ENCODE measurements around the gene GAA. TPM values are rescaled to one million over a fixed set of nuclear protein-coding genes. Genes with fewer than 3 reads are reported as not detected.
A peak's percentile ranks its signal among the peaks of the same experiment; 100 is the strongest.

The GAA gene
- total RNA-seq, 1 donor from 2014 or later, result 40.7 TPM

DNA sequence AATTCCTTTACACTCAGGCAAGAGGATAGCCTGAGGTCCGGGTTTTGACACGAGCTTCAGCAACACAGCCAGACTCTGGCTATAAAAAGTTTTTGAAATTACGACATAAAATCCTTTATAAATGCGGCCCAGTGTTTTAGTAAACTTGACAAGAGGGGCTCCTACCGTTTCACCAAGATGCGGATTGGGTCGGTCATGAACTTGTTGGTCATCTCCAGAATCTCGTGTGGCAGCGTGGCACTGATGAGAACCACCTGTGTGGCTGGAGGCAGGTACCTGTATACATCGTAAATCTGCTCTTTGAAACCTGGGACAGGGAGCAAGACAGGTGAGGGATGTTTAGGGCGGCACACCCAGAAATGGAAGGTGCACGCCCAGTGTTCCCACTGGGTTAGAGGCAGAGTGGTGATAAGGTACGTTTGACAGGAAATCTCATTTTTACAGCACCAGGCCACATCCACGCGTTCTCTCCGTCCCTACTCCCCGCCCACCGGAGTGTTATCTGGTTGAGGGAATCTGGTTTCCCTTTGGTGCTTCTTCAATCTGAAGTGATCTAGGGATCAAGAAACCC lies 37.6 kb downstream of the GAA start:
- H3K36me3 Mint-ChIP-seq, result peaks cover 27% of the 10 kb centered on the region
- TF ChIP-seq, protein P1, sequence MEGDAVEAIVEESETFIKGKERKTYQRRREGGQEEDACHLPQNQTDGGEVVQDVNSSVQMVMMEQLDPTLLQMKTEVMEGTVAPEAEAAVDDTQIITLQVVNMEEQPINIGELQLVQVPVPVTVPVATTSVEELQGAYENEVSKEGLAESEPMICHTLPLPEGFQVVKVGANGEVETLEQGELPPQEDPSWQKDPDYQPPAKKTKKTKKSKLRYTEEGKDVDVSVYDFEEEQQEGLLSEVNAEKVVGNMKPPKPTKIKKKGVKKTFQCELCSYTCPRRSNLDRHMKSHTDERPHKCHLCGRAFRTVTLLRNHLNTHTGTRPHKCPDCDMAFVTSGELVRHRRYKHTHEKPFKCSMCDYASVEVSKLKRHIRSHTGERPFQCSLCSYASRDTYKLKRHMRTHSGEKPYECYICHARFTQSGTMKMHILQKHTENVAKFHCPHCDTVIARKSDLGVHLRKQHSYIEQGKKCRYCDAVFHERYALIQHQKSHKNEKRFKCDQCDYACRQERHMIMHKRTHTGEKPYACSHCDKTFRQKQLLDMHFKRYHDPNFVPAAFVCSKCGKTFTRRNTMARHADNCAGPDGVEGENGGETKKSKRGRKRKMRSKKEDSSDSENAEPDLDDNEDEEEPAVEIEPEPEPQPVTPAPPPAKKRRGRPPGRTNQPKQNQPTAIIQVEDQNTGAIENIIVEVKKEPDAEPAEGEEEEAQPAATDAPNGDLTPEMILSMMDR (conservative IDR thresholded peaks at IDR 0.05), result no peak

DNA sequence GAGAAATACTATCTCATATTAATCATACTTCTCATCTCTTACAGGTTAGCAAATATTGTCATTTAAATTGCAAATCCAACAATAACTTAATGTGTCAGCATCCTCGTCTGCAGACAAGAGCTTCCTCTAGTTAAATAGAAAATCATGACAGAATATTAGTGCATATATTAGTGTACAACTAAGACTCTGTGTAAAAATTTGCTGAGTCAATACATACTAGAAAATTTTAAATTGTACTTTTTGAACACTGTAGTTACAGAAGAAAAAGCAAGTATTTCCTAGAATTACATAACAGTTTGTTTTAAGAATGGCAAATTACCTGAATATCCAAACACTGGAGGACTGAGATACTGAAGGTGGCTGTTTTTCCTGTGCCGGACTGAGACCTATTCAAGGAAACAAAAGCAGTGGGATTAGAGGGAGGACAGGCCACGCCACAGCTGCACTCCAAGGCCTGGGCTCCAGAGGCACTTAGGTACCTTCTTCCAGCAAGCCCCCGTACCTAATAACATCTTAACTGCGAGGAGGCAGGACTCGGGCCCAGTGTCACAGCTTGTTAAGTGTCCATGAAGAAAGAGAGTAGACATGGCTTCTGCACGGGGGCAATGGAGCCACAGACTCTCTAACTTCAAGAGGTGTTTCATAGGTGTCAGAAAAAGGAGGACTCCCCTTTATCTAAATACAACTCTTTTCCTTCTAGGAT lies 40.2 kb downstream of the GAA start:
- H3K9me3 Mint-ChIP-seq, result no peaks in the 10 kb centered on the region
- TF ChIP-seq, protein P1 (conservative IDR thresholded peaks at IDR 0.05), result no peak
- H3K27ac Mint-ChIP-seq, result no peak overlapping the region
- peaks cover 30% of the 10 kb centered on the region for H3K36me3 Mint-ChIP-seq
- H3K27me3 Mint-ChIP-seq, result no peaks in the 10 kb centered on the region
- no peak overlapping the region for H3K4me3 Mint-ChIP-seq
- H3K4me1 Mint-ChIP-seq (ENCODE audit: unreplicated experiment), result peaks cover 18% of the 10 kb centered on the region
- no peak for DNase-seq (ENCODE audit: extremely low spot score, unreplicated experiment)

More for the DNA sequence above, 37.6 kb downstream of the GAA start:
- no peak overlapping the region for H3K27ac Mint-ChIP-seq
- H3K4me1 Mint-ChIP-seq (ENCODE audit: unreplicated experiment), result no peaks in the 10 kb centered on the region
- no peak overlapping the region for H3K4me3 Mint-ChIP-seq
- no peaks in the 10 kb centered on the region for H3K27me3 Mint-ChIP-seq
- no peak for DNase-seq (ENCODE audit: extremely low spot score, unreplicated experiment)
- no peaks in the 10 kb centered on the region for H3K9me3 Mint-ChIP-seq

DNA sequence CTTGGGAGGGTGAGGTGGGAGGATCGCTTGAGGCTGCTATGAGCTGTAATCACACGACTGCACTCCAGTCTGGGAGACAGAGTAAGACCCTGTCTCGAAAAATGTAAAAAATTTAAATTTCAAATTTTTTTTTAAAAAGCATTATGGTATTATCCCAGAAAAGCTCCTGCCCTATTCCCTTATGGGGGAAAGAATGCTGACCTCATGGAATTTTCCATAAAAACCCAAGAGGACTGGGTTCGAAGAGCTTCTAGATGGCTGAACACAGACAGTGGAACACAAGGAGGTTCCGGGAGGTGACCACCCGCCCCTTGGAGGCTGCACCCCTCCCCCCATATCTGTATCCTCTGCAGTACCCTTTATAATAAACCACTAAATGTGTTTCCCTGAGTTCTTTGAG lies 41.5 kb downstream of the GAA start:
- Mint-ChIP-seq H3K4me1 (ENCODE audit: unreplicated experiment) (peaks cover 25% of the 10 kb centered on the region), H3K4me3 (no peak overlapping the region), H3K36me3 (peaks cover 29% of the 10 kb centered on the region), H3K9me3 (no peaks in the 10 kb centered on the region), H3K27ac (no peak overlapping the region), H3K27me3 (no peaks in the 10 kb centered on the region)
- TF ChIP-seq, protein P1 (conservative IDR thresholded peaks at IDR 0.05), result no peak
- no peak for DNase-seq (ENCODE audit: extremely low spot score, unreplicated experiment)

DNA sequence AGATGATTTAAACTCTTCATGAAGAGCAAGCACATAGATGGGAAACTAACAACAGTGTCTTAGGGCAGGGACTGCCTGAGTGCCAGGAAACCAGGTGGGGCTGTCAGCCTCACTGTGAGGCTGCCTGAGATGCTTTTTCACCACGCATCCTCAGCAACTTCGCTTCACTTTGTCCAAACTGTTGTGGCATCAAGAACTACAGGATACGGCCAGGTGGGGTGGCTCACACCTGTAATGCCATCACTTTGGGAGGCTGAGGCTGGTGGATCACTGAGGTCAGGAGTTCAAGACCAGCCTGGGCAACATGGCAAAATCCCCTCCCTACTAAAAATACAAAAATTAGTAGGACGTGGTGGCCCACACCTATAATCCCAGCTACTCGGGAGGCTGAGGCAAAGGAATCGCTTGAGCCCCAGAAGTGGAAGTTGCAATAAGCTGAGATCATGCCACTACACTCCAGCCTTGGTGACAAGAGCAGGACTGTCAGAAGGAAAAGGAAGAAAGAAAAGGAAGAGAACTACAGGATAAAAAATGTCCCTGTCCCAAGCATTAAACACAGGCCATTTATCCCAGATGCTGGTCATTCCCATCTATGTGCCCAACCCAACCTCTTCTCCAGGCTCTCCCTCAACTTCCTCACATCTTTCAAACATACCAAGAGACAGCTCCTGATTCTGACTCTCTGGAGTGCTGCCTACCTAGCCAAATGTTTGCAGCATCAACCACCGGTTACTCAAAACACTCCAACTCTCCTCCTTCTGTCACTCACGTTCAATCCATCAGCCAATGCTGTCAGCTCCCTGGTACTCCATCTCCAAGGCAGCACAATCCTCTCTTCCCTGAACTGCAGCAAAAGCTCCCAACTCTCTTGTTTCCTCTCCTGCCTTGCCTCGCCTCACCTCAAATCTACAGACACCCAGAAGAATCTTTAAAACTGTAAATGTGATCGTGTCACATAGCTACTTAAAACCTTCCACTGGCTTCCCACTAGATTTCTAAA lies 44.0 kb downstream of the GAA start:
- peak overlapping the region; percentile 89 for H3K4me3 Mint-ChIP-seq
- TF ChIP-seq, protein P1 (conservative IDR thresholded peaks at IDR 0.05), result no peak
- no peaks in the 10 kb centered on the region for H3K27me3 Mint-ChIP-seq
- H3K27ac Mint-ChIP-seq, result peak overlapping the region; percentile 76
- peaks cover 28% of the 10 kb centered on the region for H3K4me1 Mint-ChIP-seq (ENCODE audit: unreplicated experiment)
- no peak for DNase-seq (ENCODE audit: extremely low spot score, unreplicated experiment)
- peaks cover 14% of the 10 kb centered on the region for H3K36me3 Mint-ChIP-seq
- H3K9me3 Mint-ChIP-seq, result no peaks in the 10 kb centered on the region

DNA sequence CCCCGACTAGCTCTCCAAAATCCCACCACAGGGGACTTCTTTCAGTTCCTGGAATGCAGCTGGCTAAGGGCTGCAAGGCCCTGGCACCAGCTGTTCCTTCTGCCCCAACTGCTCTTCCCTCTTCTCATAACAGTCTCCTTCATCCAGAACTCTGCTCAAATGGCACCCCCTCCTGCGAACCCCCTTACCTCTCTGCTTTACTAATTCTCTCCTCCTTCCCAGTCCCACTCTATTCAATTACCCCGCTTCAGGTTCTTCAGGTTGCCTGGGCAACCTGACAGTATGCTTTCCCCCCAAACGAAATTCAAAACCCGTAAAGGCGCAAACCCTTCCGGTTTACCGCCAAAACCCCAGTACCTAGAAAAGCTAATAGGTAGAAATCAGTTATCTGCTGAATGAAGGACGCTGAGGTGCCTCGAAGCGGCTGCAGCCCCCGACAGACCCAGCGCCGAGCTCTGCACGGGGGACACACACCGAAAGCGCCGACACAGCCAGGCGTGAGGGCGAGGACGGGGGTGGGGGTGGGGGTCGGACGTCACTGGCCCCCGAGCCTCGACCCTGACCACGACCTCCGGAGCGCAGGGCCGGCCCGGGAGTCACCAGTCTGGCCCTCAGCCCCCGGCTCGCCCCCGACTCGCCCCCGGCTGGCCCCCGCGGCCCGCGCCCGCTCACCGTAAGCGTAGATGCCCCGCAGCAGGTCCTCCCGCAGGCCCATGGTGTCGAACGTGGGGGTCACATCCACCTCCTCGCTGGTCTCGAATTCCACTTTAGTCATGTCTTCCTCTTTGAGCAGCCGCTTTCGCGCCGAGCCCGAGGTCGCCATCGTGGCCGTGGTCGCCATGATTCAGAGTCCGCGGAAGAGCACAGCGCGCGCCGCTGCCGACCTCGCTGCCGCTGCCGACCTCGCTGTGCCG lies 45.0 kb downstream of the GAA start:
- Mint-ChIP-seq H3K4me3 (peak overlapping the region; percentile 99), H3K27me3 (no peaks in the 10 kb centered on the region), H3K4me1 (ENCODE audit: unreplicated experiment) (peaks cover 28% of the 10 kb centered on the region), H3K9me3 (no peaks in the 10 kb centered on the region), H3K27ac (peak overlapping the region; percentile 100), H3K36me3 (peaks cover 10% of the 10 kb centered on the region)
- TF ChIP-seq, protein P1 (conservative IDR thresholded peaks at IDR 0.05), result no peak
- no peak for DNase-seq (ENCODE audit: extremely low spot score, unreplicated experiment)

All from type B pancreatic cell (in vitro differentiated cells).